HG02798 (cell line): ENCODE measurements around the gene SNAPC4.
"Not testable (repeated sequence)": the region's sequence is repeated elsewhere in the genome, so short reads cannot be mapped to it uniquely, and the experiment has no call there.

Experiments
- ATAC-seq: cut with Tn5 transposase; IDR thresholded peaks from one replicate; pipeline ENCODE4 v1.9.1; 2021; ENCODE audit warnings: mild to moderate bottlenecking; ENCODE audit not compliant: unreplicated experiment, poor library complexity

SNAPC4 gene

DNA sequence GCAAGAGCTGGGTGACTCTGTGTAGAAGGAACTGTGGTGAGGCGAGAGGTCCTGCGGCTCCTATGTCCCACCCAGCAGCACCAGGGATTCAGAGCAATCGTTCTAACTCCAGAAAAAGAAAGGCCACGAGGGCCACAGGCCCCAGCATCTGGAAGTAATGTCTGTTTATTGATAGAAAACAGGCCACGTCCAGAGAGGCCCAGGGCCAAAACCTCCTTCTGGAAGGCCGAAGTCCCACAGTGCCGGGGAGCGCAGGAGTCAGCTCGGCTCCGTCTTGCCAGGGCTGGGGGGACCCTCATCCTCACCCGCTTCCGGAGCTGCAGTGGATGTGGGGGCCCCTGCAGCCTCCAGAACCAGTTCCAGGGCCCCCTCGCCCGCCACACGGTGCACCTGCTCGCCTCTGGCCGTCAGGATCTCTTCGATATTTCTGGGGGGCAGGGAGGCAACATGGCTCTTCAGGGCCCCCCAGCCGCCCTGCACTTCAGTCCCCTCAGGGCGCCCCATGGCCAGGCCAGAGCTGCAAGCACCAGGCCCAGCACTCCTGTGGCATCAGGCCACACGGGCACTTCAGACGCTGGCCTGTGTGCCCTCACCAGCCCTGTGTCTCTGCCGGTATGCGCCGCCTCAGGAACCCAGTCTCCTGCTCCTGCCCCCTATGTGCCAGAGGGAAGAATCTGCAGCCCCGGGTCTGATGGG is 38.1 kb downstream of the SNAPC4 start:
- ATAC-seq: no peak

DNA sequence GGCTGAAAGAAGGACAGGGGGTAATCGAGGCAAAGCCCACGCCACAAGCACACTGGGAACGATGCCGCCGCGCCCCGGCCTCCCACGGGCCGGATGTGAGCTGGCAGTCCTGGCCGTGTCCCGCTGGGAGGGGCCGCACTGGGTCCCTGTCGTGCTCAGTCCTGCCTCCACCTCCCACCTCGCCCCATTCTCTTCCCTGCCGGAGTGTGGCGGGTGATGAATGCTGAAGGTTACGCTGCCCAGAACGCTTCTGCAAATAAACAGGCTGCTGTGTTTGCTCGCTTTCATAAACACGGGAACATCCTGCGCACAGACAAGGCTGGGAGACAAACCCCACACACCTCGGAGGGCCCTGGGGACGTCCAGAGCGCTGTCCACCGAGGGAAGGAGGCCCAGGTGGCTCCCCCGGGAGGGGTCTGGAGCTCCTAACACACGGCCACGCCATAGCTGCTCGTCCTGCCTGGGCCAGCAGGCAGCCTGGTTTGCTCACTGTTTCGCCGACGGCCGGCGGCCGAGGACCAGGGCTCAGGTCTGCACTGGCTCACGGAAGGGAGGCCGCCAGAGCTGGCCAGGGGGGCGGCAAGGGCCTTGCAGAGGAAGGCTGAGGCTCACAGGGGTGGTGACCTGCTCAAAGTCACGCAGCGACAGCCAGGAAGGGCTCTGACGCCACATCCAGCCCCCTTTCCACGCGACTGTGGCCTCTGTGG is 38.8 kb downstream of the SNAPC4 start:
- ATAC-seq: no peak

DNA sequence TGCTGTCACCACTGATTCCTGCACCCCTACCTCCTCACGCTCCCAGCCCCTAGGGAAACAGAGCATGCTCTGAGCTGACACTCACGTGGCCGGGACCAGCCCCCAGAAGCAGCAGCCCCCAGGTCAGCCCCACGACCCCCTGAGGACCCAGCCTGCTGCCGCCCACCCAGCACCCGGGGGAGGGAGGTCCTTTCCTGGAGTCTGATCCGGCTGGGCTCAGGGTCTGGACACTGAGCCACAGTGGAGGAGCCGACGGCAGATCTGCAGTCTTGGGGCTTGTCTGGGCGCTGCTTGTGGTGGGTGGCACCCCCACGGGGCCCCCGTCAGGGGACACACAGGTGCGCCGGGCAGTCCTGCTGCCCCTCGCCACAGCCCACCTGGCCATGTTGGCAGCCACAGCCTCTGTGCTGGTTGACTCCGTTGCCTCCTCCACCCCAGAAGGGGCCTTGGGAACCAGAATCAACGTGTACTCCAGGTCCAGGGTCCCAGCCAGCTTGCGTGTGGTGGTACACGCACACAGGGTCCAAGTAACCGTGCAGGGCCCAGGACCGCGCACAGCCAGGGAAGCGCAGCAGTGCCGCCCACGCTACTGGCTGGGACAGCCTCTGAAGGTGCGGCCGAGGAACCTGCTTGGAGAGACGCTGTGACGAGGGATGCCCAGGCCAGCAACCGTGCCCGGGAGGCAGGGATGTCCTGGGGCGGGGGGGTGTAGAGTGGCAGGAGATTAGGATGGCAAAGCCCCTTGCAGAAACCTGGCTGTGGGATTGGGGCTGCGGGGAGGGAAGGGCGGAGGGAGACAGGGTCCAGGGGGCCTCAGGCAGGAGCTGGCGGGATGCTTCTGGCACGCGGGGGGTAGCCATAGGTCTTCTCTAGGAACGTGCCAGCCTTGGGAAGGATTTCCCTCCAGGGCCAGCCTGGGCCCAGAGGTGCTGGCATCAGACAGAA is 39.9 kb downstream of the SNAPC4 start:
- ATAC-seq: no peak

DNA sequence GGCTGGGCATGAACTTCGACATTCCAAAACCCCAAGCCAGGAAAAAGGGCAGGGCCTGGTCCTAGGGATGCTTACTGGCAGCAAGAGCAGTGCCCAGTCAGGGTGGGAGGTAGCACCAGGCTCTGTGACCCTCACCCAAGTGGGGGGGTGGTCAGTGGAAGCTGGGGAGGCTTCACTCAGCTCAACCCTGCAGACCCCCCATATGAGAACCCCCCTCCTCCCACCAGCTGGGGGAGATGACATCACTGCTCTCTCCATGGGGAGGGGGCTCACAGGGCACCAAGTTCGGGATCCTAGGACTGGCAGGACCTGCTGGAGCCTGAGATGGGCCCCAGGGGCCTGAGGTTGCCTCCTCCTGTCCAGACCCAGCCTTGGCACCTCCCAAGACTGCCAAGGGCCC is 41.1 kb downstream of the SNAPC4 start:
- ATAC-seq: no peak

DNA sequence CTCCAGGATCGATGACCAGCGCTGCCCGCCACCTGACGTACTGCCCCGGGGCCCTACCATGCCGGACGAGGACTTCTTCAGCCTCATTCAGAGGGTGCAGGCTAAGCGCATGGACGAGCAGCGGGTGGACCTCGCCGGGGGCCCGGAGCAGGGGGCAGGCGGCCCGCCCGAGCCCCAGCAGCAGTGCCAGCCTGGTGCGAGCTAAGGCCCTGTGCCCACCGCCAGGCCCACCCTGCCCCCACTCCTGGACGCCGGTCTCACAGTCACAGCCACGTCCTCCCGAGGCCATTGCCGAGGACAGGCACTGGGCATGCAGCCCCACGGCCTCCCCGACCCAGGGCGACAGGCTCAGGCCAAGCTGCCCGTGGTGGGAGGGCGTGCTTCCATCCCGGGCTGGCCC is 42.0 kb downstream of the SNAPC4 start:
- no peak for ATAC-seq

- ATAC-seq: no peak
These were observed 42.7 kb downstream of the SNAPC4 start for GRCh38 chr9:136357202-136357725.

- ATAC-seq: no peak
These were observed 44.1 kb downstream of the SNAPC4 start for GRCh38 chr9:136355616-136356557.

DNA sequence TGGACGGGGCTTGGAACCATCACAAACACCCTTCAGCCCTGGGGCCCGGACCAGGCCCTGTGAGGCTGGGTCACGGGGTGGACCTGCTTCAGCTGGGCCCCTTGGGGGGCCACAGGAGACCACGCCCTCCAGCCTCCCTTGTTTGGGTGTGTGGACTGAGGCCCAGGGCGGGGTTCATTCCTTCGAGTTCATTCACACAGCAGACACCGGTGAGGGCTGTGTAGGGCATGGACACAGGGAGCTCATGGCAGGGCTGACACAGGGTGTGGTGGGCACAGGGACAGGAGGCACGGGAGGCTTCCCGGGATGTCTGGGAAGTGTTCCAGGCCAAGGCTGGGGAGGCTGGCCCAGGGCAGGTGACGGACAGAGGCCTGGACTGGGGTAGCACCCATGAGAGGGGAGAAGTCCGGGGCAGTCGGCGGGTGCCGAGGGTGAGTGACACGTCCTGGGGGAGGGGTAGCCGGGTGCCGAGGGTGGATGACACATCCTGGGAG is 45.3 kb downstream of the SNAPC4 start:
- no peak for ATAC-seq

DNA sequence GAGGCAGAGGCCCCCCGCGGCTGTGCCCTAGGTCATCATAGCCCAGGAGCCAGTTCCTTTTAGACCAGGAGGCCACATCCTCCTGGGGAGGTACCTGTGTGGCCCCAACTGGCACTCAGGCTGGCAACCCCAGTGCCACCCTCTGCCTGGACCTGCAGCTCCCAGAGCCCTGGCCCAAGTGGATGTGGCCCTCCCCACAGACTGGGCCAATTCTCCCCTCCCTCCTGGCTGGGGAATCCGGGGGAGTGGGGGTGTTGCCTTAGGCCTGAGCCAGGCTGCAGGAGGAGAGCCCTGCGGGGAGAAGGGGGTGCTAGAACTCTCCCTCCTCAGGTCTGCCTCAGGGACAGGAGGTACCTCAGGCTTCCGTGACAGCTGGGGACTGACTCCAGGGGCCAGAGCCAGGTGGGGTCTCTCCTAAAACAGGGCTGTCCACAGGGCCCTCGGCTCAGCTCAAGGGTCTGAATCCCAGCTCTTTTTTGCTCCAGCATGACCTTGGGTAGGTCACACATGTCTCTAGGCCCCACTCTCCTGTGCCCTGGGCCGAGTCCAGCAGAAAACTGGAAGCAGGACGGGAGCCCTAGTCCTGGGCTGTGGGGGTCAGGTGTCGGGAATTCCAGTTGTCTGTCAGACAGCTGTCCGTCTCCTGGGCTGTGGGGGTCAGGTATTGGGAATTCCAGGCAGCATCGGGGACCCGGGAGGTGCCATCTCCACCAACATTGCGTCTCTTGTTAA is 46.0 kb downstream of the SNAPC4 start:
- ATAC-seq: no peak

GRCh38 chr9:136353088-136353487 is 46.9 kb downstream of the SNAPC4 start:
- no peak for ATAC-seq

DNA sequence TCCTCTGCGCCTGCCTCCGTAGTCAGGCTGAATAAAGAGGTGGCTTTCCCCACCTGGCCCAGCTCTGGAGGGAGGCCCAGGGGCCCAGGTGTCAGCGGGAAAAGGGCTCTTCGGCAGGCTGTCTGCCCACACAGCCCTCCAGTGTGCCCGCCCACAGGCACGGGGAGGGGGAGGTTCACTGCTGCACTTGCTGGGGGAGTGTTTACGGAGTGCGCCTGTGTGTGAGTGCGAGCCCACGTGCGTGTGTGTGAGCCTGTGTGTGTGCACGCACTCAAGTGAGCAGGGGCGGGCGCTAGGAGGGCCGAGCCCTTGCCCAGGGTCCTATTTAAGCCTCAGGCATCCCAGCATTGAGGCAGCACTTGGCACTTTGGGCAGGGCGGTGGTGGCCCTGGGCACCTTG is 47.3 kb downstream of the SNAPC4 start:
- no peak for ATAC-seq

GRCh38 chr9:136351868-136352267 is 48.1 kb downstream of the SNAPC4 start:
- not testable (repeated sequence) for ATAC-seq

DNA sequence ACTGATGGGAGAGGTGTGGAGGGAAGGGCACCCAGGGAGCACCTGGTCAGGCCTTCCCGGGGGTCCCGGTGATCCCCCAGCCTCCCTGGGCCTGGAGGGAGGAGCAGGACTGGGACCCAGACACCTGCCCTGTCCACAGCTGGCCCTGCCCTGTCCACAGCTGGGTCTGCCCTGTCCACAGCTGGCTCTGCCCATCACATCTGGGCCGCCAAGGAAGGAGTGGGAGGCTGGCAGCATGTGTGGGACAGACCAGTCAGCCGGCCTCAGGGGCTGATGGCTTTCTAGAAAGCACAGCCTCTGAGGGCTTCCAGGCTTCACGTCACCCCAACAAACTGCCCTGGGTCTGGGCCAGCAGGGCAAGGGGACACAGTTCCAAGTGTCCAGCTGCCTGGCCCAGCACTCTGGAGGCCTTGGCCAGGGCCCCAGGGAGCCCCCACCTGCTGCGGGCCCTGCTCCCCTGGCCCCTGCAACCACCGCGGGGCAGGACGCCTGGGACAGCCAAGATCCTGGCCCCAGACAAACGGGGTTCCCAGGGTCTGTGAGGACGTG is 48.6 kb downstream of the SNAPC4 start:
- no peak for ATAC-seq
